A549 treated with AZD9567 at 1 μM for 4 hours (cell line): ENCODE data around the gene DYNC2I2. TPM values are rescaled to one million over a fixed set of nuclear protein-coding genes. Genes with fewer than 3 reads are reported as not detected.

Source experiments
- total RNA-seq: library from RNA; stranded (reverse); fragments of 200-300 nt; extraction: Qiagen RNA extraction; gene quantifications from 5 replicates; pipeline ENCODE4 v1.2.3, GENCODE V29; 2022; ENCODE audit not compliant: insufficient read depth

Gene DYNC2I2
- 97.1 to 147 TPM (median 136 TPM) in 5 replicates for total RNA-seq

DNA sequence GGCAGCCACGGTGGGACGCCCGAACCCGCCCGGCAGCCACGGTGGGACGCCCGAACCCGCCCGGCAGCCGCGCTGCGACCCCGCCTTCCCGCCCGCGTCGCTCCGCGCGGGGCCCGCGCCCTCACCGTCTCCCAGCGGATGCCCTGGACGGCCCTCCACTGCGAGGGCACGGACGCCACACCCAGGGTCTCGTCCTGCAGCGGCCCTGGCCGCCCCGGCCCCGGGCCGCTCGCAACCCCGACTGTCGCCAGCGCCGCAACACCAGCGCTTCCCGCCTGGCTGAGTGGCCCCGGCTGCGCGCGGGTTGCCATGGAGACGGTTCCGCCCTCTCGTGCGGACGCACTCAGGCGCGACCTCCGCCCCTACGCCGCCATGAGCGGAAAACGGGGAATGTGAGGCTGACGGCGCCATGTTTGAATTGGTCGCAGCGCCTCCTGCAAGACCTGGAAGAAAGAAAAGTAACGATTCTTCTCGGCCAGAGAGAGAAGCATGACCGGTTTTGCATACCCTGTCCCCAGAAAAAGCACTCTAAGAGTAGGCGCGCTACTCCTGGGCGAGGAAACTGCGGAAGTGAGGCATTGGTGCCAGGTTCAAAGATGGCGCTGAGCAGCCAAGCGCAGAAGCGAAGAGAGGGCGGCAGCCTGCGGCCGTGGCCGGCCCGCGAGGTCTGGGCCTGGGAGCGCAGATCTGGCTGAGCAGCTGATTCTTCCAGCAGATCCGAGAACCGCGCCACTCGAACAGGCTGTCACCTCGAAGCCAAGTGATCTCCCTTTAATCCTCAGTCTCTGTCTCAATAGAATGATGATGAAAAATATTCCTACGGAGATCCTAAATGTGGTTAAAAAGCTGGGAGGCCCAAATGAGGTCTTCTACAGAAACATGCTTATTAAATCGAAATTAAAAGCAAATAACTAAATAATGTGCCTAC lies at the start of gene DYNC2I2:
DYNC2I2 (minus strand) TSS at position 432 of the 928 bp plus-strand sequence; CDS start at position 311, 121 bp downstream.

GRCh38 chr9:128702445-128702948 lies 45.9 kb upstream of the DYNC2I2 start, which contains the start of gene PKN3:
PKN3 (plus strand) TSS chr9:128702503; CDS start chr9:128702916, 413 bp downstream.

GRCh38 chr9:128688501-128689292 lies 32.0 kb upstream of the DYNC2I2 start, which contains the start of gene SET:
SET (plus strand) TSS chr9:128689222; CDS start chr9:128689583, 361 bp downstream.

Other genes starting within 250 kb of the DYNC2I2 start
- gene CERCAM, start 236.0 kb downstream of the DYNC2I2 start, total RNA-seq = 36.6 to 40.1 TPM (median 37.5 TPM) in 5 replicates
- 26.3 to 30.4 TPM (median 27.3 TPM) in 5 replicates for gene ODF2, start 200.8 kb downstream of the DYNC2I2 start, total RNA-seq
- 30.0 to 35.5 TPM (median 30.7 TPM) in 5 replicates for gene GLE1, start 152.1 kb downstream of the DYNC2I2 start, total RNA-seq
- 137 to 174 TPM (median 162 TPM) in 5 replicates for gene SPTAN1, start 104.3 kb downstream of the DYNC2I2 start, total RNA-seq
- 386 to 554 TPM (median 400 TPM) in 5 replicates for gene SET, start 32.4 kb upstream of the DYNC2I2 start, total RNA-seq
- gene PKN3, start 45.7 kb upstream of the DYNC2I2 start, total RNA-seq = 11.4 to 17.0 TPM (median 15.6 TPM) in 5 replicates
- gene ZDHHC12, start 67.3 kb upstream of the DYNC2I2 start, total RNA-seq = 53.6 to 103 TPM (median 94.4 TPM) in 5 replicates
- 15.0 to 17.6 TPM (median 16.3 TPM) in 5 replicates for gene ZER1, start 115.1 kb upstream of the DYNC2I2 start, total RNA-seq
- gene TBC1D13, start 130.4 kb upstream of the DYNC2I2 start, total RNA-seq = 16.8 to 21.5 TPM (median 21.0 TPM) in 5 replicates
- 26.0 to 34.7 TPM (median 31.6 TPM) in 5 replicates for gene ENDOG, start 161.7 kb upstream of the DYNC2I2 start, total RNA-seq
- 13.8 to 53.8 TPM (median 51.2 TPM) in 5 replicates for gene SPOUT1, start 172.9 kb upstream of the DYNC2I2 start, total RNA-seq
- gene KYAT1, start 225.1 kb upstream of the DYNC2I2 start, total RNA-seq = 10.6 to 17.9 TPM (median 11.7 TPM) in 5 replicates
- 75.4 to 98.6 TPM (median 92.6 TPM) in 5 replicates for gene LRRC8A, start 225.3 kb upstream of the DYNC2I2 start, total RNA-seq